HFFc6 (cell line): ENCODE data around the gene SRD5A2. TPM values are rescaled to one million over a fixed set of nuclear protein-coding genes. Genes with fewer than 3 reads are reported as not detected.

Source experiments
- DNase-seq: peaks from one replicate; pipeline ENCODE4 v3.0.0-alpha.2; 2018
- H3K27ac Mint-ChIP-seq: 2 replicates; pipeline ENCODE4 v1.8.0; 2020; ENCODE audit warnings: mild to moderate bottlenecking, mixed read lengths
- H3K27me3 Mint-ChIP-seq: 2 replicates; pipeline ENCODE4 v1.8.0; 2021; ENCODE audit warnings: mild to moderate bottlenecking, moderate library complexity, mixed read lengths; ENCODE audit not compliant: insufficient read depth
- H3K36me3 Mint-ChIP-seq: 2 replicates; pipeline ENCODE4 v1.8.0; 2021; ENCODE audit warnings: low read depth, mixed read lengths
- H3K4me1 Mint-ChIP-seq: 2 replicates; pipeline ENCODE4 v1.8.0; 2020; ENCODE audit warnings: low read depth, mixed read lengths
- H3K4me3 Mint-ChIP-seq: 2 replicates; pipeline ENCODE4 v1.8.0; 2020; ENCODE audit warnings: mild to moderate bottlenecking, moderate library complexity, mixed read lengths
- H3K9me3 Mint-ChIP-seq: 2 replicates; pipeline ENCODE4 v1.8.0; 2020; ENCODE audit warnings: mild to moderate bottlenecking, mixed read lengths
- CTCF ChIP-seq: fragments of 200-600 bp; sonication (generic); IDR thresholded peaks from 2 replicates; pipeline ENCODE4 v1.5.0; 2021; ENCODE audit warnings: antibody characterized with exemption, mild to moderate bottlenecking
- total RNA-seq, 6 experiments: library from RNA; stranded (reverse); fragmentation: NEBNext Ultra II Directional; extraction: Animal tissue kit (Norgen Biotek cat#: 25700); gene quantifications; 2 replicates in 1 of 6; 3 replicates in 5 of 6; pipeline ENCODE4 v1.2.3, GENCODE V29; 2021

The SRD5A2 gene
- total RNA-seq, 6 experiments from 2014 or later = not detected

DNA sequence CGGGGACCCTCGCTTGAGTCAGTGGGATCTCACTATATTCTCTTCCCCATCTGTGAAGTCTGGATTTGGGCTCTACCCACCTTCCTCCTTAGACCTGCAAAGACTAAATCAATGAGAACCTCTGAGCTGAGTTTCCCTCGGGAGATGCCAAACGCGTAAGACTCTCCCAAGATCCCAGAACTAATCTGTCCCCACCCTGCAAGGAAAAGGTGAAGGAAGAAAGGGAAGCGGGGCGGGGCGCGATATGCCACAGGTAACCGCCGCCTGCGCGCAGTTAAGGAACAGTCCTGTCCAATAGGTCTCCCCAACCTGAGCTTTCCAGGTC lies 780 bp downstream of the SRD5A2 start:
- H3K36me3 Mint-ChIP-seq = peaks cover 5% of the 10 kb centered on the region; the same call in 1 of the 2 replicates
- H3K9me3 Mint-ChIP-seq = no peaks in the 10 kb centered on the region; the same call in 1 of the 2 replicates
- DNase-seq = no peak
- no peak overlapping the region for H3K27ac Mint-ChIP-seq
- no peak for TF ChIP-seq CTCF
- no peak overlapping the region for H3K4me3 Mint-ChIP-seq
- peaks cover 28% of the 10 kb centered on the region for H3K27me3 Mint-ChIP-seq
- H3K4me1 Mint-ChIP-seq = no peaks in the 10 kb centered on the region

GRCh38 chr2:31578316-31578715 lies 2.4 kb downstream of the SRD5A2 start:
- TF ChIP-seq CTCF = no peak
- Mint-ChIP-seq H3K4me3 (no peak overlapping the region), H3K27me3 (peaks cover 28% of the 10 kb centered on the region)

GRCh38 chr2:31577143-31577542 lies 3.6 kb downstream of the SRD5A2 start:
- Mint-ChIP-seq H3K4me3 (no peak overlapping the region), H3K27ac (no peak overlapping the region), H3K9me3 (no peaks in the 10 kb centered on the region; the same call in 1 of the 2 replicates), H3K27me3 (peaks cover 29% of the 10 kb centered on the region), H3K36me3 (peaks cover 5% of the 10 kb centered on the region; the same call in 1 of the 2 replicates), H3K4me1 (no peaks in the 10 kb centered on the region)
- no peak for DNase-seq
- TF ChIP-seq CTCF = no peak

More at GRCh38 chr2:31578316-31578715, 2.4 kb downstream of the SRD5A2 start:
- H3K9me3 Mint-ChIP-seq = no peaks in the 10 kb centered on the region; the same call in 1 of the 2 replicates
- H3K36me3 Mint-ChIP-seq = peaks cover 5% of the 10 kb centered on the region; the same call in 1 of the 2 replicates
- DNase-seq = no peak
- no peaks in the 10 kb centered on the region for H3K4me1 Mint-ChIP-seq
- H3K27ac Mint-ChIP-seq = no peak overlapping the region

- no peak overlapping the region for H3K27ac Mint-ChIP-seq
- no peak for TF ChIP-seq CTCF
- H3K4me1 Mint-ChIP-seq = no peaks in the 10 kb centered on the region
- no peaks in the 10 kb centered on the region for H3K9me3 Mint-ChIP-seq
- no peaks in the 10 kb centered on the region for H3K36me3 Mint-ChIP-seq
- DNase-seq = no peak
- H3K4me3 Mint-ChIP-seq = no peak overlapping the region
- H3K27me3 Mint-ChIP-seq = peaks cover 3% of the 10 kb centered on the region
These were observed 12.0 kb downstream of the SRD5A2 start for GRCh38 chr2:31568585-31569201.

- no peak for DNase-seq
- Mint-ChIP-seq H3K4me3 (no peak overlapping the region), H3K36me3 (no peaks in the 10 kb centered on the region), H3K27ac (no peak overlapping the region), H3K4me1 (no peaks in the 10 kb centered on the region), H3K9me3 (no peaks in the 10 kb centered on the region), H3K27me3 (peaks cover 3% of the 10 kb centered on the region)
- no peak for TF ChIP-seq CTCF
These were observed 13.1 kb downstream of the SRD5A2 start for GRCh38 chr2:31567679-31568078.
